GM18909 (cell line): ENCODE results near the gene ZNF75A.

ENCODE experiments used
- ATAC-seq: cut with Tn5 transposase; IDR thresholded peaks from one replicate; pipeline ENCODE4 v1.9.1; 2021; ENCODE audit warnings: mild to moderate bottlenecking; ENCODE audit not compliant: unreplicated experiment, poor library complexity

ZNF75A gene

DNA sequence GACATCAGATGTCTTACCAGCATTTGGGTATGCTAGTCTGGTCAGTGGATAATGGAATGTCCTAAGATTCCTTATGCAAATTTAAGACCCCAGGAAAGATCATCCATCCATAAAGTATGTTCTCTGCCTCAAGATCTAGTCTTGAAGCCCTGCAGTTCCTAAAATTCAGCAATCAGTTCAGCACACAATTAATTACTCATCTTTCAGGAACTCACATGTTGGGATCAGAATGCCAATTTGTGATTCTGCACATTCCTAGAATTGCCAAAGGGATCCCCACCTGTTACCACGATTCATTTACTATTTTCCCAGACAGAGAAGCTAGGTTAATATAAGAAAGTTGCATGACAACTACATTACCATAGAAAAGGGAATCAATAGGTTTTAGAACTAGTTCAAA, 53.6 kb downstream of the ZNF75A start:
- ATAC-seq, result no peak

DNA sequence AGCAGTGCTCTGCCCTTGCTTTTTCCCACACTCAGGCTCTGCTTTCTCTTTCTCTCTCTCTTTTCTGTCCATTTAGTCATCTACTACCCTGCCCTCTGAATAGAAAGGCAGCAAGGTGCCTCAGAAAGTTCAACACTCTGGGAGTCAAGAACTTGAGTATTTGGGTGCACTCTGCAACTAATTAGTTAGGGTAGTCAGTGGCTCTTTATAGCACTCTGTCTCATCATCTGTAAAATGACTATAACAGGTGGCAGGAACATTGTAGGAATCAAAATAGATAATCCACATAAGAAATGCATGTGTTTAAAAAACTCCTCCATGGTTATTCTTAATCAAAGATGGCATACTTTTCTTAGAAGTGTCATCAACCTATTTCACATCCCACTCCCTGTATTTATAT, 57.6 kb downstream of the ZNF75A start:
- ATAC-seq, result no peak

DNA sequence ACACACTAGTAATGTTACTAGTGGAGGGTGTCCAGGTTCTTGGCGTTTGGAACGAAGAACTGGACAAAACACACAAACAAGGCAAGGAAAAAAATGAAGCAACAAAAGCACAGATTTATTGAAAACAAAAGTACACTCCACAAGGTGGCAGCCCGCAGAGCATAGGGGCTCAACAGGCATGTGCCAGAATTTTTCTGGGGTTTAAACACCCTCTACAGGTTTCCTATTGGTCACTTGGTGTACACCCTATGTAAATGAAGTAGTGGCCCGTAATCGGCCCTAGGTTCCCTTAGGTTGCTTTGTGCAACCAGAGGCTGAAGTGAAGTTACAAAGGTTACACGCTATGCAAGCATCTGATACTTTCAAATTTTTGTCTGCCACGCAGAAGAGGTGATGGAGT, 58.5 kb downstream of the ZNF75A start:
- no peak for ATAC-seq

DNA sequence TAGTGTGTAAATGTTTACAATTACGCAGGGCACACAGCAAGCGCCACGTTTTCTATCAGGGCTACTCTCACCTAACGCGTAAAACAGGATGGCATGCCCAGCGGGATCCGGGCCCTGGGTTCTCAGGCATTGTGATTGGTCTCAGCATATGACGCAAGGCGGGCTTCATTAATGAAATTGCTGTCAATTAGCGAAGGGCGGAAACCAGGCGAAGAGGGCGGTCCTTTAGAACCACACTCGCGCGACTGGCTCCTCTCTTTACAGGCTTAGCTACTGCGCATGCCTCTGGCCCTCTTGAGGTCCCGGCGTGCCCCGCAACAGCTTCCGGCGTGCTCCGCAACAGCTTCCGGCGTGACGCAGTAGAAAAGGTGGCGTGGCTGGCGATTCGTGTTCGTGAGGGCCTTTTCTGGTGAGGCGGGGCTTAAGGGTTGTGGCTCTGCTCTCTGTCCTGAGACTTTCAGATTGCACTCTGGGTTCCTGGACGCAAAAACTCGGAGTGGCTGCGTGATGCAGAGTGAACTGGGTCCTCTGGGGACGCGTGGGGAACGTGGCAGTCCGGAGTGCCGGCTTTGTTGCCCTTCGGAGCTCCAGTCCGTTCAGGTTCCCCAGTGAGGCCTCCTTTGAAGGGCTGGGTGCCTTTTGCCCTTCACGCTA, 59.6 kb downstream of the ZNF75A start:
- peak; percentile 70 for ATAC-seq
